GM12878 (cell line): Measurements from ENCODE around the gene PPIP5K1. TPM values are rescaled to one million over a fixed set of nuclear protein-coding genes. Genes with fewer than 3 reads are reported as not detected.

Experiments used
- ATAC-seq: fragments of 200-7000 bp; cut with Tn5 transposase; 3 replicates; pipeline ENCODE4 v1.9.1; 2020; ENCODE audit warnings: mild to moderate bottlenecking, moderate library complexity
- BruUV-seq: library from RNA; stranded (reverse); fragments of 400-500 nt; replicated peaks from 2 replicates; lab custom pipeline; 2021; lab: Mats Ljungman, UMichigan
- CTCF ChIA-PET: fragments of 300-600 bp; sonication (Branson Sonifier 250); formaldehyde crosslinking; extraction: SDS; loops from one replicate; lab custom pipeline; 2021; ENCODE audit warnings: inconsistent platforms; lab: Yijun Ruan, JAX
- POLR2A ChIA-PET: fragments of 350-600 bp; formaldehyde crosslinking; extraction: SDS; loops from one replicate; lab custom pipeline; 2021; ENCODE audit warnings: inconsistent platforms; lab: Charles Lee
- RAD21 ChIA-PET: fragments of 300-600 bp; sonication (Branson Sonifier 250); formaldehyde crosslinking; loops from one replicate; lab custom pipeline; 2023; ENCODE audit warnings: antibody characterized with exemption; ENCODE audit not compliant: unreplicated experiment; lab: Charles Lee
- SMC1A ChIA-PET: fragments of 300-600 bp; sonication (Branson Sonifier 250); formaldehyde crosslinking; loops from one replicate; lab custom pipeline; 2023; ENCODE audit not compliant: unreplicated experiment, uncharacterized antibody; lab: Charles Lee
- DNase-seq: peaks from one replicate; pipeline ENCODE4 v3.0.0-alpha.2; 2011; ENCODE audit warnings: low read depth, low spot score
- FAIRE-seq: peaks from 3 replicates; lab custom pipeline; 2011; peaks lifted over from hg19 to GRCh38; lab: Jason Lieb, UNC
- H2AFZ ChIP-seq: 2 replicates; pipeline ENCODE4 v1.6.0; 2011; ENCODE audit warnings: low read depth, low read length, control low read depth; ENCODE audit not compliant: control insufficient read depth
- H3K27ac ChIP-seq: 2 replicates; pipeline ENCODE4 v1.5.1; 2011; ENCODE audit warnings: control low read depth; ENCODE audit not compliant: control insufficient read depth, insufficient read depth
- H3K27me3 ChIP-seq, 2 experiments: replicated peaks in 1 of 2; 2 replicates each; pipeline versions ENCODE4 v1.6.0 to v1.6.1; 2011; ENCODE audit warnings: low read length in 1 of 2; ENCODE audit not compliant: control insufficient read depth in 2 of 2, insufficient read depth in 2 of 2
- H3K36me3 ChIP-seq, 2 experiments: 2 replicates each; pipeline ENCODE4 v1.5.1; 2011; ENCODE audit warnings: low read length in 1 of 2; ENCODE audit not compliant: control insufficient read depth in 2 of 2, insufficient read depth in 2 of 2
- H3K4me1 ChIP-seq: 2 replicates; pipeline ENCODE4 v1.6.1; 2011; ENCODE audit warnings: mild to moderate bottlenecking, low read length, moderate library complexity, mixed read lengths; ENCODE audit not compliant: control insufficient read depth, insufficient read depth
- H3K4me2 ChIP-seq: 2 replicates; pipeline ENCODE4 v1.6.0; 2011; ENCODE audit warnings: control low read depth; ENCODE audit not compliant: control insufficient read depth, insufficient read depth
- H3K4me3 ChIP-seq: fragments of 200-600 bp; sonication (generic); 2 replicates; pipeline ENCODE4 v1.5.1; 2016
- H3K79me2 ChIP-seq: 2 replicates; pipeline ENCODE4 v1.6.0; 2011; ENCODE audit warnings: low read length; ENCODE audit not compliant: control insufficient read depth, insufficient read depth
- H3K9ac ChIP-seq: 2 replicates; pipeline ENCODE4 v1.8.0; 2011; ENCODE audit warnings: low read length, control low read depth, mixed read lengths; ENCODE audit not compliant: control insufficient read depth, insufficient read depth
- H3K9me3 ChIP-seq: replicated peaks from 3 replicates; pipeline ENCODE4 v1.5.1; 2011; ENCODE audit warnings: mild to moderate bottlenecking, low read length; ENCODE audit not compliant: control insufficient read depth, insufficient read depth
- H4K20me1 ChIP-seq: 2 replicates; pipeline ENCODE4 v1.6.0; 2011; ENCODE audit not compliant: control insufficient read depth, insufficient read depth
- BACH1 ChIP-seq: fragments of 450-650 bp; IDR thresholded peaks from 2 replicates; pipeline ENCODE4 v1.6.1; 2017; ENCODE audit warnings: mild to moderate bottlenecking, borderline replicate concordance
- CBFB ChIP-seq: IDR thresholded peaks from 2 replicates; pipeline ENCODE4 v1.6.1; 2016; ENCODE audit warnings: antibody characterized with exemption, low read depth
- CHD2 ChIP-seq: IDR thresholded peaks from 2 replicates; pipeline ENCODE4 v1.6.1; 2011; ENCODE audit warnings: low read depth, low read length, improper control_type of control experiment, borderline replicate concordance
- CREM ChIP-seq: IDR thresholded peaks from 2 replicates; pipeline ENCODE4 v1.6.1; 2014; ENCODE audit warnings: antibody characterized with exemption, low read depth
- EGR1 ChIP-seq, 2 experiments: IDR thresholded peaks; 1 replicate in 1 of 2; 2 replicates in 1 of 2; pipeline ENCODE4 v1.6.1; 2011 to 2012; ENCODE audit warnings: low read depth in 2 of 2, low read length in 2 of 2, borderline replicate concordance in 1 of 2, mild to moderate bottlenecking in 1 of 2, moderate library complexity in 1 of 2
- ETV6 ChIP-seq, 2 experiments: fragments of 450-650 bp in 1 of 2; IDR thresholded peaks in 1 of 2; conservative IDR thresholded peaks in 1 of 2; 2 replicates each; pipeline ENCODE4 v1.6.1; 2014; ENCODE audit warnings: antibody characterized with exemption in 1 of 2, borderline replicate concordance in 1 of 2, low read depth in 1 of 2, mild to moderate bottlenecking in 1 of 2, moderate library complexity in 1 of 2
- MYB ChIP-seq: fragments of 150-350 bp; IDR thresholded peaks from 2 replicates; pipeline ENCODE4 v1.6.1; 2014; ENCODE audit warnings: mild to moderate bottlenecking, low read depth, low read length, borderline replicate concordance
- NFXL1 ChIP-seq: fragments of 450-650 bp; IDR thresholded peaks from 2 replicates; pipeline ENCODE4 v1.6.1; 2017; ENCODE audit warnings: antibody characterized with exemption, mild to moderate bottlenecking, borderline replicate concordance
- RAD21 ChIP-seq: IDR thresholded peaks from 2 replicates; pipeline ENCODE4 v1.6.1; 2011; ENCODE audit warnings: mild to moderate bottlenecking, low read depth, low read length, moderate library complexity; ENCODE audit not compliant: insufficient read depth
- SMC3 ChIP-seq: IDR thresholded peaks from 2 replicates; pipeline ENCODE4 v1.6.1; 2011; ENCODE audit warnings: low read length, improper control_type of control experiment, borderline replicate concordance
- SUZ12 ChIP-seq: fragments of 200-600 bp; sonication (generic); IDR thresholded peaks from one replicate; pipeline ENCODE4 v1.6.1; 2018; ENCODE audit warnings: antibody characterized with exemption, mild to moderate bottlenecking; ENCODE audit not compliant: unreplicated experiment
- YY1 ChIP-seq: IDR thresholded peaks from 2 replicates; pipeline ENCODE4 v1.6.1; 2011; ENCODE audit warnings: low read depth, mild to moderate bottlenecking, low read length
- ZSCAN29 ChIP-seq: fragments of 450-650 bp; IDR thresholded peaks from 2 replicates; pipeline ENCODE4 v1.6.1; 2017; ENCODE audit warnings: mild to moderate bottlenecking, moderate library complexity
- WGBS: methylation state at CpG from one replicate; pipeline ENCODE4 v1.1.6; 2016; ENCODE audit warnings: low lambda C conversion rate; ENCODE audit not compliant: insufficient replicate concordance, insufficient coverage; ENCODE audit errors: missing lambda C conversion rate; 5-methylcytosine and 5-hydroxymethylcytosine counted together
- in situ Hi-C: fragments of 300-500 bp; cut with MboI; formaldehyde crosslinking; loops from 9 replicates; pipeline ENCODE4 v1.14.3; 2018; ENCODE audit warnings: mixed read lengths
- intact Hi-C: fragments of 100-400 bp; cut with micrococcal nuclease; formaldehyde crosslinking; loops from one replicate; pipeline ENCODE4 v1.14.2; 2022; ENCODE audit not compliant: unreplicated experiment
- polyA plus RNA-seq, 11 experiments: library from polyadenylated mRNA; depleted of rRNA in 4 of 11; unstranded in 6 of 11; stranded (reverse) in 5 of 11; fragments of >200 nt; fragmentation: Nextera tagmentation in 4 of 11; fragmentation: Illumina TruSeq in 1 of 11; extraction: Ambion mirVana in 4 of 11; extraction: Trizol in 1 of 11; gene quantifications; 1 replicate in 1 of 11; 2 replicates in 10 of 11; pipeline versions ENCODE4 v1.2.1 to v1.2.3, GENCODE V29; 2011 to 2016; ENCODE audit warnings: inconsistent platforms in 2 of 11, missing spikeins in 2 of 11, low read depth in 1 of 11
- total RNA-seq, 4 experiments: library from RNA; depleted of rRNA in 3 of 4; stranded (reverse); fragments of >200 nt in 3 of 4; fragmentation: Illumina TruSeq in 1 of 4; extraction: Trizol in 1 of 4; gene quantifications; 2 replicates each; pipeline versions ENCODE4 v1.2.1 to v1.2.3, GENCODE V29; 2013 to 2021
- TF ChIP-seq, protein P1 (sequence below): IDR thresholded peaks from 2 replicates; pipeline ENCODE4 v1.6.1; 2012; ENCODE audit warnings: low read depth, low read length, improper control_type of control experiment
- TF ChIP-seq, protein P2 (sequence below): fragments of 450-650 bp; IDR thresholded peaks from 2 replicates; pipeline ENCODE4 v1.6.1; 2017; ENCODE audit warnings: borderline replicate concordance
- TF ChIP-seq, protein P3 (sequence below): IDR thresholded peaks from 2 replicates; pipeline ENCODE4 v1.6.1; 2011; ENCODE audit warnings: low read depth, mild to moderate bottlenecking, low read length, moderate library complexity, borderline replicate concordance; ENCODE audit errors: extremely low read depth
- TF ChIP-seq, protein P4 (sequence below): fragments of 150-350 bp; IDR thresholded peaks from 2 replicates; pipeline ENCODE4 v1.6.1; 2016; ENCODE audit warnings: low read depth, low read length

PPIP5K1 gene
- total and polyA plus RNA-seq, 10 of the 15 experiments (the other 5 are each of a cell fraction or from before 2014, with no cell fraction given), result 2.5 to 54.4 (median 19.4) TPM

DNA sequence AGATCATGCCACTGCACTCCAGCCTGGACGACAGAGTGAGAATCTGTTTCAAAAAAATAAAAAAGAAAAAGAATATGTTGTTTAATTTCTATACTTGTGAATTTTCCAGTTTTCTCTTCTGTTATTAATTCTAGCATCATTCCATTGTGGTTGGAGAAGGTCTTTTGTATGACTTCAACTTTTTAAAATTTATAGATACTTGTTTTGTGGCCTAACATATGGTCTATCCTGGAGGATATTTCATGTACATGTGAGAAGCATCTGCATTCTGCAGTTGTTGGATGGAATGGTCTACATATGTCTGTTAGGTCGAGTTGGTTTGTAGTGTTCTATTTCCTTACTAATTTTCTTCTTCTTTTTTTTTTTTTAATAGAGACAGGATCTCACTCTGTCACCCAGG, 37.0 kb downstream of the PPIP5K1 start:
- no peak overlapping the region for H3K4me3 ChIP-seq
- peaks cover 0 to 5% of the 10 kb centered on the region in 2 experiments; a peak in 1 of 4 replicates for H3K36me3 ChIP-seq
- FAIRE-seq, result no peak
- BruUV-seq, result no TSS peak
- 72% methylated on average over 2 of the region's 2 CpGs for WGBS
- ATAC-seq, result no peak
- in situ Hi-C loops, result no loop called here
- no peaks in the 10 kb centered on the region for H3K27me3 ChIP-seq
- H4K20me1 ChIP-seq, result no peaks in the 10 kb centered on the region
- intact Hi-C loops, result no loop called here
- H3K9ac ChIP-seq, result no peak overlapping the region
- ChIA-PET SMC1A (interaction anchor here (0.6 kb wide), 1 partner anchor 632 kb away, joined by 3 read pairs; no protein-coding TSS in a partner anchor), RAD21 (no interaction called here), CTCF (no interaction called here), POLR2A (interaction anchor here (0.6 kb wide), 2 partner anchors 197 to 198 kb away, joined by 3 to 4 read pairs; no protein-coding TSS in a partner anchor)
- no peaks in the 10 kb centered on the region for H3K9me3 ChIP-seq
- H3K4me2 ChIP-seq, result no peak overlapping the region
- no peak overlapping the region for H3K27ac ChIP-seq
- DNase-seq, result no peak
- H3K4me1 ChIP-seq, result no peaks in the 10 kb centered on the region
- H2AFZ ChIP-seq, result no peak overlapping the region
- H3K79me2 ChIP-seq, result no peaks in the 10 kb centered on the region
- TF ChIP-seq SUZ12 (no peak), EGR1 (IDR thresholded peaks at IDR 0.05; ENCODE audit: borderline replicate concordance in 1 of 2, low read depth in 2 of 2, low read length in 2 of 2) (no peak), BACH1 (no peak), CHD2 (no peak), RAD21 (no peak), CBFB (no peak), SMC3 (no peak), MYB (no peak), ZSCAN29 (no peak), YY1 (no peak), NFXL1 (no peak), CREM (no peak), ETV6 (conservative IDR thresholded peaks at IDR 0.05 in 1 of 2, IDR thresholded peaks at IDR 0.05 in 1 of 2; ENCODE audit: borderline replicate concordance in 1 of 2, low read depth in 1 of 2) (no peak)
- TF ChIP-seq, protein P1, sequence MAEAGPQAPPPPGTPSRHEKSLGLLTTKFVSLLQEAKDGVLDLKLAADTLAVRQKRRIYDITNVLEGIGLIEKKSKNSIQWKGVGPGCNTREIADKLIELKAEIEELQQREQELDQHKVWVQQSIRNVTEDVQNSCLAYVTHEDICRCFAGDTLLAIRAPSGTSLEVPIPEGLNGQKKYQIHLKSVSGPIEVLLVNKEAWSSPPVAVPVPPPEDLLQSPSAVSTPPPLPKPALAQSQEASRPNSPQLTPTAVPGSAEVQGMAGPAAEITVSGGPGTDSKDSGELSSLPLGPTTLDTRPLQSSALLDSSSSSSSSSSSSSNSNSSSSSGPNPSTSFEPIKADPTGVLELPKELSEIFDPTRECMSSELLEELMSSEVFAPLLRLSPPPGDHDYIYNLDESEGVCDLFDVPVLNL, result no peak
- TF ChIP-seq, protein P2, sequence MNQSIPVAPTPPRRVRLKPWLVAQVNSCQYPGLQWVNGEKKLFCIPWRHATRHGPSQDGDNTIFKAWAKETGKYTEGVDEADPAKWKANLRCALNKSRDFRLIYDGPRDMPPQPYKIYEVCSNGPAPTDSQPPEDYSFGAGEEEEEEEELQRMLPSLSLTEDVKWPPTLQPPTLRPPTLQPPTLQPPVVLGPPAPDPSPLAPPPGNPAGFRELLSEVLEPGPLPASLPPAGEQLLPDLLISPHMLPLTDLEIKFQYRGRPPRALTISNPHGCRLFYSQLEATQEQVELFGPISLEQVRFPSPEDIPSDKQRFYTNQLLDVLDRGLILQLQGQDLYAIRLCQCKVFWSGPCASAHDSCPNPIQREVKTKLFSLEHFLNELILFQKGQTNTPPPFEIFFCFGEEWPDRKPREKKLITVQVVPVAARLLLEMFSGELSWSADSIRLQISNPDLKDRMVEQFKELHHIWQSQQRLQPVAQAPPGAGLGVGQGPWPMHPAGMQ, result no peak
- TF ChIP-seq, protein P3, sequence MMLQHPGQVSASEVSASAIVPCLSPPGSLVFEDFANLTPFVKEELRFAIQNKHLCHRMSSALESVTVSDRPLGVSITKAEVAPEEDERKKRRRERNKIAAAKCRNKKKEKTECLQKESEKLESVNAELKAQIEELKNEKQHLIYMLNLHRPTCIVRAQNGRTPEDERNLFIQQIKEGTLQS, result no peak
- TF ChIP-seq, protein P4, sequence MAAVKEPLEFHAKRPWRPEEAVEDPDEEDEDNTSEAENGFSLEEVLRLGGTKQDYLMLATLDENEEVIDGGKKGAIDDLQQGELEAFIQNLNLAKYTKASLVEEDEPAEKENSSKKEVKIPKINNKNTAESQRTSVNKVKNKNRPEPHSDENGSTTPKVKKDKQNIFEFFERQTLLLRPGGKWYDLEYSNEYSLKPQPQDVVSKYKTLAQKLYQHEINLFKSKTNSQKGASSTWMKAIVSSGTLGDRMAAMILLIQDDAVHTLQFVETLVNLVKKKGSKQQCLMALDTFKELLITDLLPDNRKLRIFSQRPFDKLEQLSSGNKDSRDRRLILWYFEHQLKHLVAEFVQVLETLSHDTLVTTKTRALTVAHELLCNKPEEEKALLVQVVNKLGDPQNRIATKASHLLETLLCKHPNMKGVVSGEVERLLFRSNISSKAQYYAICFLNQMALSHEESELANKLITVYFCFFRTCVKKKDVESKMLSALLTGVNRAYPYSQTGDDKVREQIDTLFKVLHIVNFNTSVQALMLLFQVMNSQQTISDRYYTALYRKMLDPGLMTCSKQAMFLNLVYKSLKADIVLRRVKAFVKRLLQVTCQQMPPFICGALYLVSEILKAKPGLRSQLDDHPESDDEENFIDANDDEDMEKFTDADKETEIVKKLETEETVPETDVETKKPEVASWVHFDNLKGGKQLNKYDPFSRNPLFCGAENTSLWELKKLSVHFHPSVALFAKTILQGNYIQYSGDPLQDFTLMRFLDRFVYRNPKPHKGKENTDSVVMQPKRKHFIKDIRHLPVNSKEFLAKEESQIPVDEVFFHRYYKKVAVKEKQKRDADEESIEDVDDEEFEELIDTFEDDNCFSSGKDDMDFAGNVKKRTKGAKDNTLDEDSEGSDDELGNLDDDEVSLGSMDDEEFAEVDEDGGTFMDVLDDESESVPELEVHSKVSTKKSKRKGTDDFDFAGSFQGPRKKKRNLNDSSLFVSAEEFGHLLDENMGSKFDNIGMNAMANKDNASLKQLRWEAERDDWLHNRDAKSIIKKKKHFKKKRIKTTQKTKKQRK, result no peak
